Fibroblast of skin of right quadriceps (primary cell): ENCODE data around the gene EXOC4.
"Not testable (repeated sequence)": the region's sequence is repeated elsewhere in the genome, so short reads cannot be mapped to it uniquely, and the experiment has no call there.

ENCODE experiments used
- DNase-seq: peaks from one replicate; pipeline ENCODE4 v3.0.0-alpha.2; 2013

EXOC4 gene

GRCh38 chr7:133278975-133279374 lies 26.1 kb downstream of the EXOC4 start:
- DNase-seq = not testable (repeated sequence)

GRCh38 chr7:133282094-133282493 lies 29.2 kb downstream of the EXOC4 start:
- no peak for DNase-seq

GRCh38 chr7:133284092-133284491 lies 31.2 kb downstream of the EXOC4 start:
- no peak for DNase-seq

GRCh38 chr7:133288970-133289369 lies 36.1 kb downstream of the EXOC4 start:
- no peak for DNase-seq

GRCh38 chr7:133290041-133290440 lies 37.2 kb downstream of the EXOC4 start:
- no peak for DNase-seq

GRCh38 chr7:133290676-133291333 lies 37.9 kb downstream of the EXOC4 start:
- no peak for DNase-seq

GRCh38 chr7:133292631-133293030 lies 39.8 kb downstream of the EXOC4 start:
- DNase-seq = no peak

- no peak for DNase-seq
Measured at GRCh38 chr7:133293384-133294160, 40.7 kb downstream of the EXOC4 start.

GRCh38 chr7:133294234-133294633 lies 41.4 kb downstream of the EXOC4 start:
- DNase-seq = no peak

GRCh38 chr7:133295484-133295883 lies 42.6 kb downstream of the EXOC4 start:
- DNase-seq = no peak

GRCh38 chr7:133297093-133297492 lies 44.2 kb downstream of the EXOC4 start:
- no peak for DNase-seq

GRCh38 chr7:133298080-133298479 lies 45.2 kb downstream of the EXOC4 start:
- no peak for DNase-seq

- no peak for DNase-seq
Measured at GRCh38 chr7:133299676-133300075, 46.8 kb downstream of the EXOC4 start.

- DNase-seq = no peak
Measured at GRCh38 chr7:133300088-133300487, 47.2 kb downstream of the EXOC4 start.

- no peak for DNase-seq
Measured at GRCh38 chr7:133300811-133301210, 47.9 kb downstream of the EXOC4 start.

GRCh38 chr7:133301444-133301843 lies 48.6 kb downstream of the EXOC4 start:
- DNase-seq = no peak

- DNase-seq = no peak
Measured at GRCh38 chr7:133303372-133303771, 50.5 kb downstream of the EXOC4 start.

- DNase-seq = peak; percentile 4
Measured at GRCh38 chr7:133303931-133304330, 51.1 kb downstream of the EXOC4 start.

GRCh38 chr7:133309333-133309732 lies 56.5 kb downstream of the EXOC4 start:
- DNase-seq = no peak

GRCh38 chr7:133310232-133310862 lies 57.5 kb downstream of the EXOC4 start:
- DNase-seq = no peak

GRCh38 chr7:133313575-133313974 lies 60.7 kb downstream of the EXOC4 start:
- DNase-seq = no peak

- DNase-seq = no peak
Measured at GRCh38 chr7:133314084-133314483, 61.2 kb downstream of the EXOC4 start.

- DNase-seq = peak; percentile 55
Measured at GRCh38 chr7:133315332-133316040, 62.6 kb downstream of the EXOC4 start.
